NCI-H1092 (cell line): ENCODE data around the gene PPIH.
A peak's percentile ranks its signal among the peaks of the same experiment; 100 is the strongest.
"Not testable (repeated sequence)": the region's sequence is repeated elsewhere in the genome, so short reads cannot be mapped to it uniquely, and the experiment has no call there.

Experiments used
- DNase-seq: peaks from one replicate; lab custom pipeline; 2025; lab: John Stamatoyannopoulos, UW

PPIH gene

DNA sequence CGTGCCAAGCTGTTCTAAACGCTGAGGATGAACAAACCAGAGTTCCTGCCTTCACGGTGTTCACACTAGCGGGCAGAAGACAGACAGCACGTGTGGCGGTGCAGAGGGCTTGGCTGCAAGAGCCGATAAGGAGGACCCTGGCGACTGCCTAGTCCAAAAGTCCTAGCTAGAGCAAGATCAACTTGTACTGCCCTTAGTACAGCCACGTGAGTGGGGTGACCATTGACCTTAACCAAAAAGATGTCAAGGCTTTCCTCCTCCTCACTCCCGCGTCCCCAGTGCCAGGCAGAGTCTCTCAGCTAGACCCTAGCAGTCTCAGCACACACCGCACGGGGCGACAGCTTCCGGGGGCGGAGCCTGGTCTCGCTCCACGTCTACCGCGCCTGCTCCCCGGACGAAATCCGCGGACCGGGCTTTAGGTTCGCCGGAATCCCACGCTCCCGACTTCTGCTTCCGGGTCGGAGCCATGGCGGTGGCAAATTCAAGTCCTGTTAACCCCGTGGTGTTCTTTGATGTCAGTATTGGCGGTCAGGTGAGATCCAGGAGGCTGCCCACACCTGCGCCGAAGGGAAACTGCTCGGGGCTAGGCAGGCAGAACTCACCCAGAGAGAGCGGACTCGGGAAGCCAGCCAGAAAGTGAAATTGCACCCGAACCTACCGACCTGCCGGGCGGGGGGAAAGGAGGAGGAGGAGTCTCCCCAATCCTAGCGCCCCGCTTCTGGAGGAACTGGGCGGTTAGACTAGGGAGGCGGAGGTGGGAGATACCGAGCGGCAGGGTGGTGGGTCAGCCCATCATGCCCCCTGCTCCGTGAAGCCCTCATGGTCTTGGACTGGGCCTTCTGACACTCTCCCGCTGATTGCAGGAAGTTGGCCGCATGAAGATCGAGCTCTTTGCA lies at the start of gene PPIH:
Gene PPIH, plus strand, starts transcription at position 443 of the 896 bp plus-strand sequence. Its CDS starts 24 bp downstream, at position 467.
- DNase-seq, result peak; percentile 95

- DNase-seq, result no peak
Measured at GRCh38 chr1:42613803-42614131, 44.5 kb upstream of the PPIH start.

DNA sequence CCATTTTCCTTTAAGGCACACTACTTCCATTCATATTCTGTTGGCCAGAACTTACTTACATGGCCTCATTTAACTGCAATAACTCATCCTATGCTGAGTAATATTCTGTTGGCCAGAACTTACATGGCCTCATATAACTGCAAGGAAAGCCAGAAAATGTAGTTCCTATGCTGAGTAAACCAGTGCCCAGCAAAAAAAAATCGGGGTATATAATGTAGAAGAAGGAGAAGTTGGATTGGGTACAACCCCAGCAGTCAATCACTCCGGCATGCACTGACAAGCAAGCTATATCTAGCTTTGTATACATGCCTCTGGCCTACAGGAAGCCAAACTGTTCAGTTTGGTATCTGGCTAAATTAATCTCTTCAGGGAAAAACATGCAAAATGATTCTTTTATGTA lies 39.4 kb upstream of the PPIH start:
- DNase-seq, result no peak

- no peak for DNase-seq
Measured at GRCh38 chr1:42620307-42620706, 37.9 kb upstream of the PPIH start.

GRCh38 chr1:42621180-42621579 lies 37.0 kb upstream of the PPIH start:
- DNase-seq, result not testable (repeated sequence)

DNA sequence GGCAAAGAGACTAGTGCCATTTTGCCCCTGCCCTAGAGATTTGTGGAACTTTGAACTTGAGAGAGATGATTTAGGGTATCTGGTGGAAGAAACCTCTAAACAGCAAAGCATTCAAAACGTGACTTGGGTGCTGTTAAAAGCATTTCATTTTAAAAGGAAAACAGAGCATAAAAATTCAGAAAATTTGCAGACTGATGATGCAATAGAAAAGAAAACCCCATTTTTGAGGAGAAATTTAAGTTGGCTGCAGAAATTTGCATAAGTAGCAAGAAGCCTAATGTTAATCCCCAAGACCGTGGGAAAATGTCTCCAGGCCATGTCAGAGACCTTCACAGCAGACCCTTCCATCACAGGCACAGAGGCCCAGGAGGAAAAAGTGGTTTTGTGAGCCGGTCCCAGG lies 31.0 kb upstream of the PPIH start:
- DNase-seq, result not testable (repeated sequence)

DNA sequence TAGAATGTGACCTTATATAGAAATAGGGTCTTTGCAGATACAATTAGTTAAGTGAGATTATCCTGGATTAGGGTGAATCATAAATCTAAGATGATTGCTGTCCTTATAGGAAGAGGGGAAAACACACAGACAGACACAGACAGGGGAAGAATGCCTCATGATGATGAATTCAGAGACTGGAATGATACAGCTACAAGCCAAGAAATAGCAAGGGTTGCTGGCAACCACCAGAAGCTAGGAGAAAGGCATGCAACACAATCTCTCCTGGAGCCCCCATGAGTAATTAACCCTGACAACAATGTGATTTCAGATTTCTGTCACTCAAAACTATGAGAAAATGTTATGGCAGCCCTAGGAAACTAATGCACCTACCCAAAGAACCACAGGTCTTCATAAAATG lies 19.1 kb upstream of the PPIH start:
- DNase-seq, result no peak

- DNase-seq, result no peak
Measured at GRCh38 chr1:42646056-42646455, 12.2 kb upstream of the PPIH start.

- DNase-seq, result no peak
Measured at GRCh38 chr1:42657201-42657600, 1.0 kb upstream of the PPIH start.

DNA sequence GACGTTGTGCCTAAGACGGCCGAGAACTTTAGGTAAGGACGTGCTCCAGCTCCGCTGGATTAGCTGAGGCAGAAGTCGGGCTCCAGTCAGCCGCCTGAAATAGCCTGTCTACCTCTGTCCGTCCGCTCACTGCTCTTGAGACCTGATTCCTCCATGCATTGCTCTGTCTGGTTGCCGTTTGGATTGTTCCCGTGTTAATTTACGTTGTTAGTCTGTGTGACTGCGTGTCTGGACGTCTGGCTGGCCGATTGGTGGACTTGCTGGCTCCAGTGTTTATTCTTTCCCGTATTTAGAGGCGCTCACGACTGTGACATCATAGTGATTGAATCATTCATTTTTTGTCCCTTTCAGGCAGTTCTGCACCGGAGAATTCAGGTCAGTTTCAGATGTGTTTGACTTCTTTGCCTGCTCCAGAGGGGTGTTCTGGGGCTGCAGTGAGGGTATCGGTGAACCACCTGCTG lies 684 bp downstream of the PPIH start:
- DNase-seq, result no peak

DNA sequence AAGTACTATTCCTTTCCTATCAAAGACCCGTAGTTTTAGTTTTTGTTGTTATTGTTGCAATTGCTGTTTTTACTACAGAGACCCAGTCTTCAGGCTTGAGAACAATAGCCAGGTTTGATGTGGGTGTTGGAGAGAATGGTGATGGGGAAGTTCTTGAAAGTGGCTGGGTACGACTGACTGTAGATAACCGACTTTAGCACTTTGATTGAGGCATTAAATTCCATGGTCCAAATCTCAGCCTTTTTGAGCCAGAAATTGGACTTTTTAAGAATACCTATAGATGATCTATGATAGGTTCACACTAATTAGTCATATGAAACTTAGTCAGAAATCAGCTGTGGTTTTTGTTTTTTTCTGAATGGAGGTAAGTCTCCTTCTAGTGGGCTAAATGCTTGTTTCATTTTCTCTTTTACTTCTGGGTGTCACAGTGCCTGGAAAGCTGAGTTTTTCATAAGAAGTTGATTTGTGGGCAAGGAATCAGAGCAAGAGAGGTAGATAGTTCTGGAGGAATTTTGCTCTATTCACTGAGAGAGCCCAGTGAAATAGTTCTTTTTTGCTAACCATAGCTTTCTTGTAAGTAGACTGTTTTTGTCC lies 2.8 kb downstream of the PPIH start:
- DNase-seq, result no peak

DNA sequence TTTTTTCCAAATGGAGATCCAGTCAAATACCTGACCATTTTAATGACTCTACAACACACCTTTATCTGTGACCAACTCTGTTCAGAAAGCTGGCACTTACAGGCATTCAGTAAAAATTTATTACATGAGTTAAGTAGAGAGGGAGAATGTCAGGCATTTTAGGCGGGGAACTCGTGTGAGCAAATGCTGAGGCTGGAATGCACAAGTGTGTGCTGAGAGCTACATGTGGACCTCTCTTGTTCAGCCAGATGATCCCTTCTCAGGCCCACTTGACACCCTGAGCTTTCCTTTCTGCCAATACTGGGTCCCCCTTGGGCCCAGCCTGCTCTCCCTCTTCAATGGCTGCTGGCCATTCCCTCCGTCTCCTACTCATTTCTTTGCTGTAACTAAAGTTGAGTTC lies 11.7 kb downstream of the PPIH start:
- no peak for DNase-seq

DNA sequence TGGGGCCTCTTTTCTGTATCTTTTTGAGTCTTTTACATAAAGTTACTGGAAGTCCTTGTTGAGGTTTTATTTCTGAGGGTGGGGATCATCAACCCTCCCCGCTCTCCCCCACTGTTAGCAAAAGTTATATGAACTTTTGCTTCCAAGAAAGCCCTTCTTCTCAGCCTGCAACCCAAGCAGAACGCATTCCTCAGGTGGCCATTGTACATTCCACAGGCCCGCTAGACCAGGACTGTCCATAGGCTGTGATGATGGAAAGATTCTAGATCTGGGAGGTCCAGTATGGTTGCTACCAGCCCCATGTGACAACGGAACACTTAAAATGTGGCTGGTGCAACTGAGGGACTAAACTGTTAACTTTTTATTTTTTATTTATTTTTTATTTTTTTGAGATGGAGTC lies 12.2 kb downstream of the PPIH start:
- DNase-seq, result no peak

DNA sequence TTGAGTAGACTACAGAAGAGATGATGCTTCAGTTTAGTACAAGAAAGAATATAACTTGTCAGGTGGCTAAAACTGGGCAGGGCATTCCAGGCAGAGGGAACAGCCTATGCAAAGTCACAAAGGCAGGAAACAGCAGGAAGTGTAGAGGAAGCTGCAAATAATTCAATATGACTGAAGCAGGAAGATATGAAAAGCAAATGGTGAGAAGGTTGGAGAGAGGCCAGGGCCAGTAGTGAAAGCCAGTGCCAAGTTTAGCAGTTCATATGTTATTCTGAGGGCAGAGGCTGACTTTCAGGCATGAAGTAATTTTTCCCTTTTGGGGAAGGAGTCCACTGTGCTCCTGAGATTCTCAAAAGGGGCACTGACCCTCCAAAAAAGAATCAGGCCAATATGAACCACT lies 16.0 kb downstream of the PPIH start:
- no peak for DNase-seq

DNA sequence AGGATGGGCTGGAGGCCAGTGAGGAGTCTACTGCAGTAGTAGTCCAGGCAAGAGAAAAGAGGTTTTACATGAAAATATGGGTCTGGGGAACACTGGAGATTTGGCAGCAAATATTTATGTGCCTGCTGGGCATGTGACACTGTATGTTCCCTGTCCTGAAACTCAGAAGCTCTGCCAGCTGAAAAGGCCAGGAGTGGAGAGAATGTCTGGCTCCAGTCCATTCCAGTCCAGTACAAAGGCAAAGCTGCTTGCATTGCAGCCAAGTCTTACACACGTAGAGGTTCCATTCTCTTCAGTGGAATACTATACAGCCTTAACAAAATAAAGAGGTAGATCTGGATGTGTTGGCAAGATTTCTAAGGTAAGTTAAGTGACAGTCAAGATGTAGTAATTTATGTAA lies 16.5 kb downstream of the PPIH start:
- no peak for DNase-seq

- DNase-seq, result no peak
Measured at GRCh38 chr1:42675467-42675866, 17.2 kb downstream of the PPIH start.

DNA sequence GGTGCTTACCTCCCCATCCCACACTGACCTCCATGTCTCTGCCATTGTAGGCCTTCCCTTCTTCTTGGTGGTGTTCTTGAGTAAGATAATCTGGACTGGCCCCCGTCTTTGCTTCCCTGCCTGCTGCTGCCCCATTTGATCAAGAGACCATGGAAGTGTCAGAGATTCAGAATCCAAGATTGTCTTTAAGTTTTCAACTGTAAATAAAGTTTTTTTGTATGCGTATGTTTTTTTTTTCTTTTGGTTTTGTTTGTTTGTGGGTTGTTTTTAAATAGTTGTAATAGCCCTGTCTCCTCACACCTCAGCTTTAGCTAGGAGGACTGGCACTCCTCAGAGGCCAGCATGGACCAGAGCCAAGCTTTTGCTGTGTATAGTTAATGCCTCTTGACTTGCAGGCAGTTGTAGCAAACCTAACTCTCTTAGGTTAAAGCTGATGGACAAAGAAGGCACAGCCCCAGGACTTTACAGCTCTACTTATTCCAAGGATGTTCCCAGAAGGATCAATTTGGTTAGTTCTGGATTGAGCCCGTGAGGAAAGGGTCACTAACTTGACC lies 18.4 kb downstream of the PPIH start:
- DNase-seq, result no peak

- no peak for DNase-seq
Measured at GRCh38 chr1:42679364-42679983, 21.3 kb downstream of the PPIH start.

- no peak for DNase-seq
Measured at GRCh38 chr1:42680055-42680454, 21.8 kb downstream of the PPIH start.

DNA sequence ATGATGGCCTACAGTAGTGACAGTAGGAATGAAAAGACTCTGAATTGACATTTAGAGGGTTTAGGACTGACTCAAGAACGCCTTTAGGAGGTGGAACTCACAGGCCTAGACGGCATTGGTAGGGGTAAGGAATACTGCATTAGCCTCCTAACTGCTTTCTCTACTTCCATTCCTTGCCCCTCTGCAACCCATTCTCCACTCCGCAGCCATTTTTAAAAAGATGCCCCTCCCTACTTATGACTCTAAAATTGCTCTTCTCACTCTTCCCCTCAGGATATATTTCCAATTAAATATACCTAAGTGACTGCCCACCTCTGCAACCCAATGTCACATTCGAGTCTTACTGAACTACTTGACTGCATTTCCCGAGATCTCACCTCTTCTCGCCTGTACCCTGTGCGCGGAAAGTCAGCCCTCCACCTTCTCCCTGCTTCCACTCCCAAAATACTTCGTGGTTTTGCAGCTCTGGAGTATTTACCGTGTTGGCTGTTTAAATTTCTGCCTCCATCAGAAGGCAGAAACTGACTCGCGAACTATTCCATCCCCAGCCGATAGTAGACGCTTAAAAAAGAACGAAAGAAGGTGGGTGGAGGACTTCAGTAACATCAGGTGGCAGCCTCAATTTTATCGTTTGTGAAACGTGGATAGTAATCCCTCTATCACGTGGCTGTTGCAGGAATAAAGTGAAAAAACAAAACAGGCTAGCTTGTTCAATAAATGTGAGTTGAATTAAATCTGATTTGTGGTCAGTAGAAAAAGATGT lies 22.9 kb downstream of the PPIH start:
- no peak for DNase-seq

GRCh38 chr1:42681741-42682483 lies 23.7 kb downstream of the PPIH start, which contains the start of gene YBX1:
TSS of gene YBX1 (plus strand) at chr1:42682418. CDS start at chr1:42682566, 148 bp downstream.
- peak; percentile 99 for DNase-seq

DNA sequence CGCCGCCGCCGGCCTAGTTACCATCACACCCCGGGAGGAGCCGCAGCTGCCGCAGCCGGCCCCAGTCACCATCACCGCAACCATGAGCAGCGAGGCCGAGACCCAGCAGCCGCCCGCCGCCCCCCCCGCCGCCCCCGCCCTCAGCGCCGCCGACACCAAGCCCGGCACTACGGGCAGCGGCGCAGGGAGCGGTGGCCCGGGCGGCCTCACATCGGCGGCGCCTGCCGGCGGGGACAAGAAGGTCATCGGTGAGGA lies 24.2 kb downstream of the PPIH start:
- not testable (repeated sequence) for DNase-seq
